ENCODE results near the gene NHERF2.
"Not testable (repeated sequence)": the region's sequence is repeated elsewhere in the genome, so short reads cannot be mapped to it uniquely, and the experiment has no call there.

NHERF2 gene

DNA sequence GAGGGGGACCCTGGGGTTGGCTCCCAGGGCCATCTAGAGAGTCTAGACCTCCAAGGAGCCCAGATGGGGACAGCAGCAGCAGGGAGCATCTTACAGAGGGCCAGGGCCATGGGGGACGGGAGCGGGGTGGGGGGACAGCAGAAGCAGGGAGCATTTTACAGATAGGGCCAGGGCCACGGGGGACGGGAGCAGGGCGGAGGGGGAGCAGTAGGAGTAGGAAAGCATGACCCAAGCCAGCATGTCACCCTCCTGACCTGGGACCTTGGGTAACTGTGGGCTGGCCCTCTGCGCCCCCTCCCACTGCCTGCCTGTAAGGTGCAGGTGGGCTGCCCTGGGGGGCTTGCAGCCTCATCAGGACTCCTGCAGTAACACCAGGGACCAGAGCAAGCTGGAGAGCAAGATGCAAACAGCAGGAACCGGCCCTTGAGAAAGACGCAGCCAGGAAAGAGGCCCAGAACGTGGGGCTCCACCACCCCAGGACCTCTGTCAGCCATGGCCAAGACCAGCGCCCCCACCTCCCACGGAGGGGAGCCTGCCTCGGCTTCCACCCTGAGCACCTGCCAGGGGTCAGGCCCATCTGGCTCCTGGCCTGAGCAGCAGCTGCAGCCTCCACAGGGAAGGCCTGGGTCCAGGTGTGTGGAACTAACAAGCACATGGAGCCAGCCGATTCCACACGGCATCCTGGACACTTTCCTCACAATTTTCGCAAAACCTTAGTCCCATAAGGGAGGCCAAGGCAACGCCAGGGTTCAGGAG lies 19.4 kb upstream of the NHERF2 start:
- DNase-seq (ENCODE audit: low read depth in 2 of 2): no peak

DNA sequence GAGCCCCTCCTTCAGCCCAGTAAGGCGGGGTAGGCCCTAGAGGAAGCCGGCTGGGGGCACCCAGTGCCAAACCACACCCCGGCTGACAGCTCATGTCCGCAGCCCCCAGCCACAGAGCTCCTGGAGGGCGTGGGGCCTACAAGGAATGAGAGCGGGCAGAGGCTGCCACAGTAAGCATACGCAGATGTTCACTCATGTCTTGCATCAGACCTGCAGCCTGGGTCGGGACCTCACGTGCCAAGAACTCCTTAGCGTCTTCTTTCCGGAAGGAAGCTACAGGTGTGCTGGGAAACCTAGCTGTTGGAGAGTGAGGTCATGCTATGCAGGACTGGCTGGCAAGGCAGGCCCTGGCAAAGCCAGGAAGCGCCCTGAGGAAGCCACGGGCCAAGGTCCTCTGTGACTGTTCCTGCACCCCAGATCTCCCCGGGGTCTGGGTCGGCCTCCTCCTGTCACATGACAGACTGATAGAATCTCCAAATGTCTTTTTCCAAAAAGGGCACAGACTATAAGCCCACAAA lies 18.6 kb upstream of the NHERF2 start:
- no peak for DNase-seq (ENCODE audit: low read depth in 2 of 2)

GRCh38 chr16:2008631-2009163 lies 18.0 kb upstream of the NHERF2 start:
- no peak for DNase-seq (ENCODE audit: low read depth in 2 of 2)

GRCh38 chr16:2009164-2009711 lies 17.5 kb upstream of the NHERF2 start:
- no peak for DNase-seq (ENCODE audit: low read depth in 2 of 2)

GRCh38 chr16:2009791-2010510 lies 16.8 kb upstream of the NHERF2 start, which contains the start of gene ZNF598:
Gene ZNF598, minus strand, starts transcription at chr16:2009821.
- DNase-seq (ENCODE audit: low read depth in 2 of 2): peak; percentile 48 to 58

DNA sequence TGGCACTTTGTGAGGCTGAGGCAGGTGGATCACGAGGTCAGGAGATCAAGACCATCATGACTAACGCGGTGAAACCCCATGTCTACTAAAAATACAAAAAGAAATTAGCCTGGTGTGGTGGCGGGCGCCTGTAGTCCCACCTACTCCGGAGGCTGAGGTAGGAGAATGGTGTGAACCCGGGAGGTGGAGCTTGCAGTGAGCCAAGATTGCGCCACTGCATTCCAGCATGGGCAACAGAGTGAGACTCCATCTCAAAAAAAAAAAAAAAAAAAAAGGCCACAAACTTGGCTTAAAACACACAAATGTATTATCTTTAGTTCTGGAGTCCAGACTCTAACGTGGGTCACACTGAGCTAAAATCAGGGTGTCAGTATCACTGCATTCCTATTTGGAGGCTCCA lies 15.0 kb upstream of the NHERF2 start:
- not testable (repeated sequence) for DNase-seq (ENCODE audit: low read depth in 2 of 2)

DNA sequence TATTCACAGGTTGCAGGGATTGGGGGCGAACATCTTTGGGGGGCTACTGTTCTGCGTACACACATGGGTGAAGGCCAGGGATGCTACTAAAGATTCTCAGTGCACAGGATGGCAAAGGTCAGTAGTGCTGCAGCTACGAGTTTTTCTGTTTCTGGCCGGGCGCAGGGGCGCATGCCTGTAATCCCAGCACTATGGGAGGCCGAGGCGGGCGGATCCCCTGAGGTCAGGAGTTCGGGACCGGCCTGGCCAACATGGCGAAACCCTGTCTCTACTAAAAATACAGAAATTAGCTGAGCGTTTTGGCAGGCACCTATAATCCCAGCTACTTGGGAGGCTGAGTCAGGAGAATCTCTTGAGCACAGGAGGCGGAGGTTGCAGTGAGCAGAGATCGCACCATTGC lies 13.2 kb upstream of the NHERF2 start:
- no peak for DNase-seq (ENCODE audit: low read depth in 2 of 2)

GRCh38 chr16:2015117-2015946 lies 11.4 kb upstream of the NHERF2 start:
- DNase-seq (ENCODE audit: low read depth in 2 of 2): no peak

GRCh38 chr16:2015947-2016208 lies 10.8 kb upstream of the NHERF2 start:
- DNase-seq (ENCODE audit: low read depth in 2 of 2): no peak

DNA sequence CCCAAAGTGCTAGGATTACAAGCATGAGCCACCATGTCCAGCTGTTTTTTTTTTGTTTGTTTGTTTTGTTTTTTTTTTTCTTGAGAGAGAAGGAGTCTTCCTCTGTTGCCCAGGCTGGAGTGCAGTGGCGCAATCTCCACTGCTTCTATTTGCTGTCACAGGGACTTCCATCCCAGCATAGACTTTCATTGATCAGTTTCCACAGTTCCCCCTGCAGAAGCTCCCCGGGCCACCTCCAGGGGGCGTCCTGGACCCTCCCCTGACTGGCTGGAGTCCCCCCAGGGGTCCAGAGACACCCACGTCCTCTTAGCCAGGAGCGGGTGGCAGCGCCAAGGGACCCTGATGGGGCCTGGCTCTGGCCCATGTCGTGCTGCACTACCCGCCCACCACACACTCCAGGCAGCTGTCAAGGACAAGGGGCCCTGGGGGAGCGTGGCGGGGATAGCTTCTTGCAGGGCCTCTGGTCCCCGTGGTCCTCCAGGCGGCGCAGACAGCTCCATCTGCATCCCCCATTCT lies 10.2 kb upstream of the NHERF2 start:
- no peak for DNase-seq (ENCODE audit: low read depth in 2 of 2)

GRCh38 chr16:2019518-2019920 lies 7.2 kb upstream of the NHERF2 start, which contains the start of gene NPW:
Gene NPW, plus strand, starts transcription at chr16:2019785.
- no peak for DNase-seq (ENCODE audit: low read depth in 2 of 2)

GRCh38 chr16:2019921-2020831 lies 6.5 kb upstream of the NHERF2 start:
- no peak for DNase-seq (ENCODE audit: low read depth in 2 of 2)

- no peak for DNase-seq (ENCODE audit: low read depth in 2 of 2)
These were observed 4.0 kb upstream of the NHERF2 start for GRCh38 chr16:2022723-2023091.

DNA sequence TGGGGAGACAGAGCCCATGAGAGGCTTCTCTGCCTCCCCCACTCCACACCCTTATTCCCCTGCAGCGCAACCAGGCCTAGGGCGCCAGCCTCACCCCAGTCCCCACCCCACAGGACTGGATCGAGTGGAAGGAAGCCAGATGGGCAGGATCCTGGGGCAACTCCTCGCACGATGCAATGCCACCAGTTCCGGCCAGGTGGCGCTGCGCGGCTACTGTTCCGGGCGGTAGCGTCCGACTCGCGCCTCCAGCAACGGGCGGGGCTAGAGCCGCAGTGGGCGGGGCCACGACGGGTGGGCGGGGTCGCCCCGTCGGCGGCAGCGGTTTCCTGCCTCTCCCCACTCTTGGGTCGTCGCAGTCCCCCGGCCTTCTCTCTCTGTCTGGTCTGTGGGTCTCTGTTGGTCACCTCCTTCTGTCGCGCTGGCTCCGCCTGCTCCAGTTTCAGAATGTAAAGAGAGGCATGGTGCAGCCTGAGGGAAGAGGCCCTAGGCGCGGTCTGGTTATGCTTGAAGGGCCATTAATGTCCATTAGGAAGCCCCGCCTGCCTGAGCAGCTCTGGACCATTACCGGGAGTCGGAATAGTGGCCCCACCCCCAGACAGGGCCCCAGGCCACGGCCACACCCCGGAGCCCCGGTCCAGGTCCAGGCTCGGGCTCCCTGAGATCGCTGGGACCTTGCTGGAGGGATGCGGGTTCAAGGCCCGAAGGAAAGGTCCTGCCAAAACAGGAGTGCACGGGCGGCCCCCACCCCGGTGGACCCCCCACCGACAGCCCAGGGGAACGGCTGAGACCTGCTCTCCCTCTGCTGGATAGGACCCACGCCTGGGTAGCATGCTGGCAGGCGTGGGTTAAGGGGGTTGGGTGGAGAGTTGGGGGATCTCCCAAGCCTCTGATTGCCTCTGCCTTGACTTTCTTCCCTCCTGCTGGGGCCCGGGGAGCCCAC lies 3.3 kb upstream of the NHERF2 start:
- DNase-seq (ENCODE audit: low read depth in 2 of 2): peak; percentile 86 to 89

- DNase-seq (ENCODE audit: low read depth in 2 of 2): no peak
These were observed 2.7 kb upstream of the NHERF2 start for GRCh38 chr16:2024032-2024420.

- no peak for DNase-seq (ENCODE audit: low read depth in 2 of 2)
These were observed 1.5 kb upstream of the NHERF2 start for GRCh38 chr16:2025251-2025650.

GRCh38 chr16:2025878-2026460 lies 733 bp upstream of the NHERF2 start:
- no peak for DNase-seq (ENCODE audit: low read depth in 2 of 2)

- DNase-seq (ENCODE audit: low read depth in 2 of 2): no peak
These were observed 615 bp downstream of the NHERF2 start for GRCh38 chr16:2027024-2028010.

Data from stimulated activated CD8-positive, alpha-beta memory T cell treated with anti-CD3 and anti-CD28 coated beads, Interleukin-15, amount 100 ng/mL, for 4 hours (primary cell).